Measurements from ENCODE around the gene KCNIP1.

- TF ChIP-seq, protein P1, sequence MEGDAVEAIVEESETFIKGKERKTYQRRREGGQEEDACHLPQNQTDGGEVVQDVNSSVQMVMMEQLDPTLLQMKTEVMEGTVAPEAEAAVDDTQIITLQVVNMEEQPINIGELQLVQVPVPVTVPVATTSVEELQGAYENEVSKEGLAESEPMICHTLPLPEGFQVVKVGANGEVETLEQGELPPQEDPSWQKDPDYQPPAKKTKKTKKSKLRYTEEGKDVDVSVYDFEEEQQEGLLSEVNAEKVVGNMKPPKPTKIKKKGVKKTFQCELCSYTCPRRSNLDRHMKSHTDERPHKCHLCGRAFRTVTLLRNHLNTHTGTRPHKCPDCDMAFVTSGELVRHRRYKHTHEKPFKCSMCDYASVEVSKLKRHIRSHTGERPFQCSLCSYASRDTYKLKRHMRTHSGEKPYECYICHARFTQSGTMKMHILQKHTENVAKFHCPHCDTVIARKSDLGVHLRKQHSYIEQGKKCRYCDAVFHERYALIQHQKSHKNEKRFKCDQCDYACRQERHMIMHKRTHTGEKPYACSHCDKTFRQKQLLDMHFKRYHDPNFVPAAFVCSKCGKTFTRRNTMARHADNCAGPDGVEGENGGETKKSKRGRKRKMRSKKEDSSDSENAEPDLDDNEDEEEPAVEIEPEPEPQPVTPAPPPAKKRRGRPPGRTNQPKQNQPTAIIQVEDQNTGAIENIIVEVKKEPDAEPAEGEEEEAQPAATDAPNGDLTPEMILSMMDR (IDR thresholded peaks at IDR 0.05 in 2 of 3, conservative IDR thresholded peaks at IDR 0.05 in 1 of 3; ENCODE audit: borderline replicate concordance in 1 of 3, insufficient read depth in 1 of 3, low read depth in 2 of 3, low read length in 2 of 3), result no peak
- no peak for TF ChIP-seq POLR2A (IDR thresholded peaks at IDR 0.05; ENCODE audit: borderline replicate concordance, extremely low read depth, insufficient read depth, insufficient read length)
These were observed 84.0 kb downstream of the KCNIP1 start for GRCh38 chr5:170587808-170588207.
